ENCODE data around the gene TSSC4.

The TSSC4 gene

DNA sequence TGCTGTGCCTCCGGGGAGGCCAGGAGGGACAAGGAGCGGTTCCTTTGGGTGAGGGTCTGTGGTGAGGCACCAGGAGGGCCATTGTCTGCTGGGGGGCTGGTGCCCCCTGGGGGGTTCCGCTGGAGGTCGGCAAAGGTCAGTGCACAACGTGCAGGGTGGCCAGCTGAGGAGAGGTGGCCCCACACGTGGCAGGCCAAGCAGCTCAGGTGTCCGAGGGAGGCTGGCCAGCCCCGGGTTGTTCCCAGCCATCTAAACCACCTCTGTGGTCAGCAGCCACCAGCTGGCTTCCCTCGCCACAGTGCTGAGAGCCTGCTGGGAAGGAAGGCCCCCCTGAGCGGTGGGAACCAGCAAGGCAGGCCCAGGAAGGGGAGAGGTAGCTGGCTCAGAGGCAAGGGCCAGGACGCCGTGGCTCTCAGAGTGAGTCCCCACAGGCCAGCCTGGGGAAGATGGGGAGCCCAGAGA lies 4.2 kb downstream of the TSSC4 start (continued):
- TF ChIP-seq MZF1 (tag by site-specific recombination; IDR thresholded peaks at IDR 0.05; ENCODE audit: borderline replicate concordance): no peak
- TF ChIP-seq ZNF621 (tag by site-specific recombination; IDR thresholded peaks at IDR 0.05): no peak

DNA sequence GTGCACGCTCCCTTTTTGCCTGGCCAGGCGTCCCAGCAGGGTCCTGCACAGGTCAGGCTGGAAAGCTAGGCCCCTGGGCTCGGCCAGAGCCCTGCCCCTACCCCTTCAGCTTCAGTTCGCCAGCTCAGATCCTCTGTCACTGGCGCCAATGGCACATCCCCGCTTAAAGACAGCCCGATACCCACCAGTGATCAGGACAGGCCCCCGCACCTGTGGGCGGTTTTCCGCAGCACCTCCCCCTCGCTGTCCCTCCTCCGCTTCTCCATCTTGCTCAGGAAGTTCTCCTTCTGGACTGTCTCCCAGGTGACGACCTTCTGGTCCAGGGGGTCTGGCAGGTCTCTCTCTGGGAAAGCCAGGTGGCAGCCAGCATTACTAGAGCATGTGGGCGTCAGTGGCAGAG lies 5.9 kb downstream of the TSSC4 start:
- Histone ChIP-seq H3K36me3 (ENCODE audit: control insufficient read depth in 2 of 2, insufficient read depth in 1 of 2, low read length in 2 of 2) (peaks cover 0 to 28% of the 10 kb centered on the region in 2 experiments; a peak in 1 of 3 replicates), H3K27ac (ENCODE audit: extremely low read depth, low read depth, low read length) (no peak overlapping the region), H3K4me3 (ENCODE audit: low read depth, low read length) (no peak overlapping the region), H3K9me3 (ENCODE audit: control insufficient read depth, insufficient read depth, low read depth, low read length) (no peaks in the 10 kb centered on the region), H3K4me1 (ENCODE audit: control insufficient read depth, insufficient read depth, low read length) (no peaks in the 10 kb centered on the region)
- POLR2A ChIA-PET: no interaction called here
- TF ChIP-seq ZNF629 (tag by site-specific recombination; IDR thresholded peaks at IDR 0.05) (no peak), ZFHX2 (tag by site-specific recombination; conservative IDR thresholded peaks at IDR 0.05) (peak; percentile 36; the same call in 1 of the 2 replicates)
- CTCF ChIA-PET: interaction anchor here (3.1 kb wide), 1 partner anchor 13 kb away, joined by 8 read pairs; no protein-coding TSS in a partner anchor

DNA sequence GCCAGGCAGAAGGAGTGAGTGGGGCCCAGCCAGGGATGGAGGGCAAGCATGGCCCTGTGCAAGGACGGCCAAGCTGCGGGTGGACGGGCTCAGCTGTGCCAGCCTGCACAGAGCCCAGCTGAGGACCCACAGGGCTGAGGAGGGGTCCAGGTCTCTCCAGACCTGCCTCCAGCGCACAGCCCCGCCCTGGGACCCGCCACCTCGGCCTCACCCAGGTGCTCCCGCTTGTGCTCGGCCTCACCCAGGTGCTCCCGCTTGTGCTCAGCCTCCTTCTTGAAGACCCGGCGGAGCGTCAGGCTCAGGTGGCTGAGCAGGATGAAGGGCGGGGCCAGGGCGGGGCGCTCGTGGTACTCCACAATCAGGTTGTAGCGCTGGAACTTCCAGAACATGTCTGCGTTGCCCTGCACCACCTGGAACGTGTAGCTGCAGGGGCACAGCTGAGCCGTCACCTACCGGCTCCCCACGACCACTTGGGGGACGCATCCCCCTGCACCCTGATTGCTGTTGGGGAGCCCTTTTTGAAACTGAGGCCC lies 6.4 kb downstream of the TSSC4 start:
- H3K4me1 ChIP-seq (ENCODE audit: control insufficient read depth, insufficient read depth, low read length): no peaks in the 10 kb centered on the region
- ChIA-PET CTCF (interaction anchor here (3.1 kb wide), 1 partner anchor 12 kb away, joined by 8 read pairs; no protein-coding TSS in a partner anchor), POLR2A (no interaction called here)
- no peak overlapping the region for H3K27ac ChIP-seq (ENCODE audit: extremely low read depth, low read depth, low read length)
- no peaks in the 10 kb centered on the region for H3K9me3 ChIP-seq (ENCODE audit: control insufficient read depth, insufficient read depth, low read depth, low read length)
- TF ChIP-seq KLF1 (tag by site-specific recombination; IDR thresholded peaks at IDR 0.05) (peak; percentile 54), ZNF274 (IDR thresholded peaks at IDR 0.05; ENCODE audit: low read length) (no peak), ZNF274 (tag by site-specific recombination; IDR thresholded peaks at IDR 0.05; ENCODE audit: borderline replicate concordance) (no peak)
- H3K36me3 ChIP-seq (ENCODE audit: control insufficient read depth in 2 of 2, insufficient read depth in 1 of 2, low read length in 2 of 2): peaks cover 0 to 27% of the 10 kb centered on the region in 2 experiments; a peak in 1 of 3 replicates
- H3K4me3 ChIP-seq (ENCODE audit: low read depth, low read length): no peak overlapping the region

DNA sequence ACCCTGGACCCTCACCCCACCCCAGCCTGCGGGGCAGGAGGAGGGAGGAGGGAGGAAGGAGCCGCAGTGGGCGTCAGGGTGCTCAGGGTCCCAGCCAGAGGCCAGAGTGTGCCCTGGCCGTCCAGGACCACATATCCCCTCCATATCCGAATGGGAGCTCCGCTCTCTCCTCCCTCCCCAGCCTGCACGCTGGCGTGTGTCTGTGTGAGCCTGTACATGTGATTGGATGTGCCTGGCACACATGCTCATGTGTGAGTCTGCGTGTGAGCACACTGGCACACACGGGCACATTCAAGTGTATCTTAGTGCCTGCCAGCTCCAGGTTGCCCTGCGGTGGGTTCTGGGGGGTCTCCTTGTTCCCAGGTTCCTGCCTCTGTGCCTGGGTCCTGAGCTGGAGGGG lies 8.1 kb downstream of the TSSC4 start:
- ChIA-PET CTCF (interaction anchor here (0.8 to 2.2 kb wide), 5 partner anchors 22 to 216 kb away, joined by 3 to 8 read pairs (median 3); no protein-coding TSS in a partner anchor), POLR2A (interaction anchor here (1.1 to 1.6 kb wide), 2 partner anchors 31 to 32 kb away, joined by 3 to 5 read pairs; partner anchors contain the start of gene CD81)
- Histone ChIP-seq H3K4me1 (ENCODE audit: control insufficient read depth, insufficient read depth, low read length) (no peaks in the 10 kb centered on the region), H3K4me3 (ENCODE audit: low read depth, low read length) (no peak overlapping the region), H3K36me3 (ENCODE audit: control insufficient read depth in 2 of 2, insufficient read depth in 1 of 2, low read length in 2 of 2) (peaks cover 0 to 10% of the 10 kb centered on the region in 2 experiments; a peak in 1 of 3 replicates), H3K9me3 (ENCODE audit: control insufficient read depth, insufficient read depth, low read depth, low read length) (no peaks in the 10 kb centered on the region), H3K27ac (ENCODE audit: extremely low read depth, low read depth, low read length) (no peak overlapping the region)
- TF ChIP-seq KLF1 (tag by site-specific recombination; IDR thresholded peaks at IDR 0.05) (no peak), SETDB1 (IDR thresholded peaks at IDR 0.05; ENCODE audit: insufficient read length, low read length) (no peak), ZNF596 (tag by site-specific recombination; IDR thresholded peaks at IDR 0.05) (no peak), ZNF23 (tag by site-specific recombination; IDR thresholded peaks at IDR 0.05; ENCODE audit: borderline replicate concordance) (no peak), ZNF777 (tag by site-specific recombination; IDR thresholded peaks at IDR 0.05; ENCODE audit: borderline replicate concordance) (no peak), ZNF76 (tag by site-specific recombination; IDR thresholded peaks at IDR 0.05; ENCODE audit: borderline replicate concordance, low read depth) (no peak)

DNA sequence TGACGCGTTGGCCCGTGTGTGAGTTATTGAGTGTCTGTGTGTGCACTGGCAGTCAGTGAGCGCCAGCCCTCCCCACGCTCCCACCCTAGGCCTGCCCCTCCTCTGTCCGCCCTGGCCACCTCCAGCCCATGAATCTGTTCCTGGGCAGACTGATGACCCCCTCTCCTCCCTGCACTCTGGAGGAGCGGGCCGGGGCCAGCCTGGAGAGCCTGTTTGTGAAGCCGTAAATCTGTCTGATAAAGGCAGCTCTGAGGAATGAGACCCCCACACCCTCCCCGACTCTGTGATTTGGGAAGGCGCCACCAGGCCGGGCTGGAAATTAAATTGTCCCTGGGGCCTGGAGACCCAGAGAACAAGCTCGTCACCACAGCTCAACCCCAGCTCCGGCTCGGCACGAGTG lies 8.6 kb downstream of the TSSC4 start:
- Histone ChIP-seq H3K27ac (ENCODE audit: extremely low read depth, low read depth, low read length) (no peak overlapping the region), H3K4me3 (ENCODE audit: low read depth, low read length) (no peak overlapping the region), H3K4me1 (ENCODE audit: control insufficient read depth, insufficient read depth, low read length) (no peaks in the 10 kb centered on the region), H3K36me3 (ENCODE audit: control insufficient read depth in 2 of 2, insufficient read depth in 1 of 2, low read length in 2 of 2) (peaks cover 0 to 5% of the 10 kb centered on the region in 2 experiments; a peak in 1 of 3 replicates), H3K9me3 (ENCODE audit: control insufficient read depth, insufficient read depth, low read depth, low read length) (no peaks in the 10 kb centered on the region)
- CTCF ChIA-PET: interaction anchor here (1.1 to 2.2 kb wide), 3 partner anchors 103 to 122 kb away, joined by 3 to 8 read pairs (median 3); no protein-coding TSS in a partner anchor
- POLR2A ChIA-PET: interaction anchor here (0.6 to 1.6 kb wide), 2 partner anchors 9 to 32 kb away, joined by 3 to 5 read pairs; partner anchors contain the start of genes CD81 and TSSC4
- TF ChIP-seq ZNF558 (tag by site-specific recombination; IDR thresholded peaks at IDR 0.05) (no peak), ZBTB21 (tag by site-specific recombination; IDR thresholded peaks at IDR 0.05) (no peak), ZSCAN16 (tag by site-specific recombination; IDR thresholded peaks at IDR 0.05) (no peak), ZNF843 (tag by site-specific recombination; IDR thresholded peaks at IDR 0.05) (no peak), ZNF76 (tag by site-specific recombination; IDR thresholded peaks at IDR 0.05; ENCODE audit: borderline replicate concordance, low read depth) (no peak), ZNF155 (tag by site-specific recombination; IDR thresholded peaks at IDR 0.05) (no peak), SP3 (tag by site-specific recombination; IDR thresholded peaks at IDR 0.05) (no peak), ZNF571 (tag by site-specific recombination; IDR thresholded peaks at IDR 0.05) (no peak), ZNF157 (tag by site-specific recombination; IDR thresholded peaks at IDR 0.05) (no peak), ZNF391 (tag by site-specific recombination; IDR thresholded peaks at IDR 0.05; ENCODE audit: borderline replicate concordance, low read depth) (no peak)
- TF ChIP-seq, protein P1, sequence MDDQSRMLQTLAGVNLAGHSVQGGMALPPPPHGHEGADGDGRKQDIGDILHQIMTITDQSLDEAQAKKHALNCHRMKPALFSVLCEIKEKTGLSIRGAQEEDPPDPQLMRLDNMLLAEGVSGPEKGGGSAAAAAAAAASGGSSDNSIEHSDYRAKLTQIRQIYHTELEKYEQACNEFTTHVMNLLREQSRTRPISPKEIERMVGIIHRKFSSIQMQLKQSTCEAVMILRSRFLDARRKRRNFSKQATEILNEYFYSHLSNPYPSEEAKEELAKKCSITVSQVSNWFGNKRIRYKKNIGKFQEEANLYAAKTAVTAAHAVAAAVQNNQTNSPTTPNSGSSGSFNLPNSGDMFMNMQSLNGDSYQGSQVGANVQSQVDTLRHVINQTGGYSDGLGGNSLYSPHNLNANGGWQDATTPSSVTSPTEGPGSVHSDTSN (CRISPR knock-in tag; IDR thresholded peaks at IDR 0.05): no peak
- TF ChIP-seq, protein P2, sequence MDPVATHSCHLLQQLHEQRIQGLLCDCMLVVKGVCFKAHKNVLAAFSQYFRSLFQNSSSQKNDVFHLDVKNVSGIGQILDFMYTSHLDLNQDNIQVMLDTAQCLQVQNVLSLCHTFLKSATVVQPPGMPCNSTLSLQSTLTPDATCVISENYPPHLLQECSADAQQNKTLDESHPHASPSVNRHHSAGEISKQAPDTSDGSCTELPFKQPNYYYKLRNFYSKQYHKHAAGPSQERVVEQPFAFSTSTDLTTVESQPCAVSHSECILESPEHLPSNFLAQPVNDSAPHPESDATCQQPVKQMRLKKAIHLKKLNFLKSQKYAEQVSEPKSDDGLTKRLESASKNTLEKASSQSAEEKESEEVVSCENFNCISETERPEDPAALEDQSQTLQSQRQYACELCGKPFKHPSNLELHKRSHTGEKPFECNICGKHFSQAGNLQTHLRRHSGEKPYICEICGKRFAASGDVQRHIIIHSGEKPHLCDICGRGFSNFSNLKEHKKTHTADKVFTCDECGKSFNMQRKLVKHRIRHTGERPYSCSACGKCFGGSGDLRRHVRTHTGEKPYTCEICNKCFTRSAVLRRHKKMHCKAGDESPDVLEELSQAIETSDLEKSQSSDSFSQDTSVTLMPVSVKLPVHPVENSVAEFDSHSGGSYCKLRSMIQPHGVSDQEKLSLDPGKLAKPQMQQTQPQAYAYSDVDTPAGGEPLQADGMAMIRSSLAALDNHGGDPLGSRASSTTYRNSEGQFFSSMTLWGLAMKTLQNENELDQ (tag by site-specific recombination; IDR thresholded peaks at IDR 0.05; ENCODE audit: low read depth): no peak
